Measurements from ENCODE around the gene UCP3. TPM values are rescaled to one million over a fixed set of nuclear protein-coding genes. Genes with fewer than 3 reads are reported as not detected.

UCP3 gene
- total RNA-seq, 2 donors from 2014 or later = 1.6 to 2.3 TPM

DNA sequence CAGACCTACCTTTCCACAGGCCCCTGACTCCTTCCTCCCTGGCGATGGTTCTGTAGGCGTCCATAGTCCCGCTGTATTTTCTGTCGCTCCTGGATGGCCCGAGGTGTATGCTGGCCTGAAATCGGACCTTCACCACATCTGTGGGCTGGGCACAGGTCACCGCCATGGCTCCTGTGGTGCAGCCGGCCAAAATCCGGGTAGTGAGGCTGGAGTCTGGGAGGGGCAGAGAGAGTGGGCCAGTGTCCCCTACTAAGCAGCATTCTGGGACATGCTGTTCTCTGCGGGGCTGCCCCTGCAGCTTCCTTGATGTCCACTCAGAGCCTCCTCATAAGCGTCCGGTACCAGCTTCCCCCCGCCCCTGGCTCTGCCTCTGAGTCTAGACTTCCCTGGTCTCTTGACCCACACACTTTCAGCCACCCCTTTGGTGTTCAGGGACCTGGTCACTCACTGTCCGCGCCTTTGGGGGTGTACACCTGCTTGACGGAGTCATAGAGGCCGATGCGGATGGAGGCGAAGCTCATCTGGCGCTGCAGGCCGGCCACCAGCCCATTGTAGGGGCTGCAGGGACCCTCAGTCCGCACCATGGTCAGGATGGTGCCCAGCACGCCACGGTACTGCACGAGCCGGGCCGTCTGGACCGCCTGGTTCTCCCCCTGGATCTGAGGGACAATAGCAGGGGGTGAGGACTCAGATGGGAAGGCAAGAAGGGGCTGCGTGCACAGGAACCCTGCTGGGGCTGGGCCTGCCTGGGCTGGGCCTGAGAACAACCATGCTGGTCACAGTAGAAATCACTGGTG is 3.0 kb downstream of the UCP3 start:
- Histone ChIP-seq H3K9me3 (no peaks in the 10 kb centered on the region), H3K4me1 (no peaks in the 10 kb centered on the region), H3K4me3 (no peak overlapping the region), H3K27me3 (no peaks in the 10 kb centered on the region), H3K36me3 (replicated peaks in 1 of 2; ENCODE audit: insufficient read depth in 1 of 2, low read depth in 2 of 2) (no peaks in the 10 kb centered on the region), H3K27ac (no peak overlapping the region)
- WGBS, 2 donors = 89 to 94% methylated on average over 16 to 29 of the region's 29 CpGs
- intact Hi-C loops (cut with DNase I) = no loop called here
- DNase-seq (no peak), ATAC-seq (no peak)
- TF ChIP-seq POLR2A (IDR thresholded peaks at IDR 0.05) = no peak
- TF ChIP-seq, protein P1, sequence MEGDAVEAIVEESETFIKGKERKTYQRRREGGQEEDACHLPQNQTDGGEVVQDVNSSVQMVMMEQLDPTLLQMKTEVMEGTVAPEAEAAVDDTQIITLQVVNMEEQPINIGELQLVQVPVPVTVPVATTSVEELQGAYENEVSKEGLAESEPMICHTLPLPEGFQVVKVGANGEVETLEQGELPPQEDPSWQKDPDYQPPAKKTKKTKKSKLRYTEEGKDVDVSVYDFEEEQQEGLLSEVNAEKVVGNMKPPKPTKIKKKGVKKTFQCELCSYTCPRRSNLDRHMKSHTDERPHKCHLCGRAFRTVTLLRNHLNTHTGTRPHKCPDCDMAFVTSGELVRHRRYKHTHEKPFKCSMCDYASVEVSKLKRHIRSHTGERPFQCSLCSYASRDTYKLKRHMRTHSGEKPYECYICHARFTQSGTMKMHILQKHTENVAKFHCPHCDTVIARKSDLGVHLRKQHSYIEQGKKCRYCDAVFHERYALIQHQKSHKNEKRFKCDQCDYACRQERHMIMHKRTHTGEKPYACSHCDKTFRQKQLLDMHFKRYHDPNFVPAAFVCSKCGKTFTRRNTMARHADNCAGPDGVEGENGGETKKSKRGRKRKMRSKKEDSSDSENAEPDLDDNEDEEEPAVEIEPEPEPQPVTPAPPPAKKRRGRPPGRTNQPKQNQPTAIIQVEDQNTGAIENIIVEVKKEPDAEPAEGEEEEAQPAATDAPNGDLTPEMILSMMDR (IDR thresholded peaks at IDR 0.05) = no peak

DNA sequence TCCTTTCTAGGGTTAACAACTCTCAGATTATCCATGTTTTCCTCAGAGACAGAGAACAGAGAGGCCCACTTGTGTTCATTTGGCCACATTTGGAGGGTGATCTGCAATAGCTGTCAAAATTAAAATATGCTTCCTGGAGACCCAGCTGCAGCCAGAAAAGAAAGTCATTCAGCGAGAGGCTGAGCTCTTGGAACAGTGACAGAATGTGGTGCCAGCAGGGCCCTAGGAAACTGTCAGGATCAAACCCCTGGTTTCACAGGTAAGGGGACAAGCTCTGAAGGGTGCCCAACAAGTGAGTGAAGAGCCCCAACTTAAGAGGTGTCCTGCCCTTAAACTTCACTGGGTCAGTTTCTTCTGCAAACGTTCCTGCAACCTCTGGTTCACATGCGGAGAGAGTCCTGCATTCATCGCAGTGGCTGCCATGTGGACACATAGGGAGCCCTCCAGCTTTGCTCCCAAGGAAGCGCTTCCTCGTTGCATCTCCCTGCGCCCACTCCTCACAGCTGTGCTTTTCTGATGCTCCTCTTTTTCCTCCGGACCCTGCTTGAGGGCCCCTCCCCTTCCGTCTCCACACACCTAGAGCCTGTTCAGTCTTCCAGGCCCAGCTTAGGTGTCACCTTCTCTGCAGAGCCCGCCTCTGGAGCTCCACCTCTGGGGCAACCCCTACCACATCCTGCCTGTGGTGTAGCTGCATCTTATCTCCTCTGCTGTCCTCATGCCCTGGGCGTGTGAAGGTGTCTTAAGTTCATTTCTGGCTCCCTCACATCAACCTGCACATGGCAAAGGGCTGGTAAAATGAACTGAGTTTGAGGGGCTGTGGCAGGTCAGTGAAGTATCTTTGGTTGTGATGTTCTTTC is 3.9 kb downstream of the UCP3 start:
- no peak for DNase-seq
- intact Hi-C loops (cut with DNase I) = no loop called here
- Histone ChIP-seq H3K4me1 (no peaks in the 10 kb centered on the region), H3K36me3 (replicated peaks in 1 of 2; ENCODE audit: insufficient read depth in 1 of 2, low read depth in 2 of 2) (no peaks in the 10 kb centered on the region), H3K9me3 (no peaks in the 10 kb centered on the region), H3K27me3 (no peaks in the 10 kb centered on the region), H3K27ac (no peak overlapping the region), H3K4me3 (no peak overlapping the region)
- ATAC-seq = no peak
- WGBS, 2 donors = 66 to 74% methylated on average over 11 of the region's 11 CpGs
- TF ChIP-seq POLR2A (IDR thresholded peaks at IDR 0.05) = no peak
- TF ChIP-seq, protein P1 (IDR thresholded peaks at IDR 0.05) = no peak

DNA sequence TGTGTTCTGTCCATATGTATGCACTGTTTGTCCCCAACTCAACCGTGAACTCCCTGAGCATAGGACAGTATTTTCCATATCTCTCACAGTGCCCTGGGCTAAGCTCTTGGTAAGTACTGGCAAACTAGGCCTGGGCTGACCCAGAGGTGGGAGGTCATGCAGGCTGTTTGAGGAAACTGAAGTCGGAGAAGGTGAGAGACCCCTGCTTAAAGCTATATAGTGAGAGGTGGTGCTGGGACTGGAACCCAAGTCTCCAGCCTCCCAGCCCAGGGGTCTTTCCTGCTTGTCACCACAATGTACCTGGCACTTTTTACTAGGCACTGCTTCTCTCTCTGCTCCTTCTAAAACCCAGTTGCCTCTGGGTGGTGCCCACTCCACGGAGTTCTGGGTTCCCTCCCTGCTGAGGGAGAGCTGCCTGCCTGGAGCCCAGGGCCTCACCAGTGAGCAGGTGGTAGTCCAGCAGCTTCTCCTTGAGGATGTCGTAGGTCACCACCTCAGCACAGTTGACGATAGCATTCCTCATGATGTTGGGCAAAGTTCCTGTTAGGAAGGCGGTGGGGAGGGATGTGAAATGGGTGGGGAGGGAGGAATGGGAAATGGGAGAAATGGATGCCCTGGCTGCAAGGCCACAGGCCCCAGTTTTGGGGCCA is 4.7 kb downstream of the UCP3 start:
- H3K27me3 ChIP-seq = no peaks in the 10 kb centered on the region
- intact Hi-C loops (cut with DNase I) = no loop called here
- 89 to 93% methylated on average over 6 of the region's 6 CpGs for WGBS, 2 donors

DNA sequence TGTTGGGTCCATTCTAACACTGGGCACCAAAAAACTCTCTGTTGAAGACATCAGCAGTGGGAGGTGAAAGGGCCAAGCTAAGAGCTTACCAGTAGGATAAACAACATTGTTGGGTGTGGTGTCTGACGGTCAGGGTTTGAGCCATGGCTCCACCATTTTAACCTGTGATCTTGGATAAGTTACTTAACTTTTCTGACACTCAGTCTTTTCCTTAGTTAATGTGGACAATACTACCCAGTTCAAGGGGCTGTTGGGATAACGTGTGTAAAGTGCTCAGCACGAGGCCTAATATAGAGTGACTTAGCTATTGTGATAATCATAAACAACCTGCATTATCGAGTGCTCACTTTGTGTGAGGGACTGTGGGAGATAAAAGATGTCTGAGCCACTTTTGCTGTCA is 6.1 kb downstream of the UCP3 start:
- WGBS, 2 donors = 90 to 92% methylated on average over 4 of the region's 4 CpGs

More for the DNA sequence above, 4.7 kb downstream of the UCP3 start:
- no peaks in the 10 kb centered on the region for H3K4me1 ChIP-seq
- DNase-seq = no peak
- H3K27ac ChIP-seq = no peak overlapping the region
- no peak overlapping the region for H3K4me3 ChIP-seq
- no peaks in the 10 kb centered on the region for H3K9me3 ChIP-seq
- no peak for ATAC-seq
- TF ChIP-seq POLR2A (IDR thresholded peaks at IDR 0.05) = no peak
- TF ChIP-seq, protein P1 (IDR thresholded peaks at IDR 0.05) = no peak
- no peaks in the 10 kb centered on the region for H3K36me3 ChIP-seq (replicated peaks in 1 of 2; ENCODE audit: insufficient read depth in 1 of 2, low read depth in 2 of 2)

More for the DNA sequence above, 6.1 kb downstream of the UCP3 start:
- no peaks in the 10 kb centered on the region for H3K9me3 ChIP-seq
- H3K36me3 ChIP-seq (replicated peaks in 1 of 2; ENCODE audit: insufficient read depth in 1 of 2, low read depth in 2 of 2) = no peaks in the 10 kb centered on the region
- no peak overlapping the region for H3K27ac ChIP-seq
- TF ChIP-seq, protein P1 (IDR thresholded peaks at IDR 0.05) = no peak
- no peak for TF ChIP-seq POLR2A (IDR thresholded peaks at IDR 0.05)
- intact Hi-C loops (cut with DNase I) = no loop called here
- no peak for ATAC-seq
- no peak overlapping the region for H3K4me3 ChIP-seq
- no peaks in the 10 kb centered on the region for H3K4me1 ChIP-seq
- DNase-seq = no peak
- no peaks in the 10 kb centered on the region for H3K27me3 ChIP-seq
